HG03066 (cell line): Measurements from ENCODE around the gene HSD17B10.
"Not testable (repeated sequence)": the region's sequence is repeated elsewhere in the genome, so short reads cannot be mapped to it uniquely, and the experiment has no call there.

Experiments
- ATAC-seq: cut with Tn5 transposase; IDR thresholded peaks from one replicate; pipeline ENCODE4 v1.9.1; 2021; ENCODE audit warnings: low read depth; ENCODE audit not compliant: unreplicated experiment

HSD17B10 gene

DNA sequence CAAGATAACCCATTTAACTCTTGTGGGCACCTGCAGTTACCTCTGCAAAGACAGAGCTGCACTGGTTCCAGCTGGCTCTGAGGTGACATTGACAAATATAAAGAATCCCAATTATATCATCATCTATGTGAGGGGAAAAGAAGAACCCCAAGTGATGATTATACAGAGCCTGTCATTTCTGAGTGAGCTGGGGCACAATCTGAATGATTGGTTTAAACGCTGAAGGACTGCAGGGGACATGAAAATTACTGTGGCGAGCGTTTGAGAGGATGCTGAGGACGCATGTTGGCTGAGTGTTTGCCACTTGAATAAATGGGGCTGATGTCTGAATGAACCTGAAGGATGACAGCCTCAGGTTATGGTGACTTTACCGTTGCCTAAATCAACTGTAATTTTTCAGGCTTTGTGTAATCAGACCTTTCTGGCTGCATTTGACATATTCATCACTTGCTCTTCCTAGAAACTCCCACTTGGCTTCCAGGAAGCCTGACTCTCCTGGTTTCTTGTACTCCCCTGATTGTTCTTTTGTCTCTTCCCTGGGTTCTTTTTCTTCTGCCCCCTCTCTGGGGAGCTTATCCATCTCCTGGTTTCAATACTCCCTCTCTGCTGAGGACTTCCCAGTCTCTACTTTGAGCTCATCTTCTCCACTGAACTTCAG lies 4.1 kb upstream of the HSD17B10 start:
- ATAC-seq: no peak

DNA sequence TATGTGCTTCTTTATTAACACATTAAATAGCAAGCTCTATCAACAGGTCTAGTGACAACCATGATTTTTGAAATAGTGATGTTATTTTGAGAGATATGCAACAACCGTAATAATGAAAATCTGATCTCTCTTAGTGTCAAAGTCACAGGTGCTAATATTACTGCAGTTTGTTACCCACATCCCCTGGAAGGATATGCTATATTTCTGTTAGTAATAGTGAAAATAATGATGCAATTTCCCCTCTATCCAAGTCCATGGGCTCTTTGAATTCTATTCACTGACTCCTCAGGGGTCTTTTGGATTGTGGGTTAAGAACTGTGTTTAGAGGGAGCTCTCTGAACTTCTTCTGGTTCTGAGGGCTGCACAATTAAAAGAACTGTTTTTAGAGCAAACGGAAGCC lies 3.0 kb upstream of the HSD17B10 start:
- ATAC-seq: no peak

DNA sequence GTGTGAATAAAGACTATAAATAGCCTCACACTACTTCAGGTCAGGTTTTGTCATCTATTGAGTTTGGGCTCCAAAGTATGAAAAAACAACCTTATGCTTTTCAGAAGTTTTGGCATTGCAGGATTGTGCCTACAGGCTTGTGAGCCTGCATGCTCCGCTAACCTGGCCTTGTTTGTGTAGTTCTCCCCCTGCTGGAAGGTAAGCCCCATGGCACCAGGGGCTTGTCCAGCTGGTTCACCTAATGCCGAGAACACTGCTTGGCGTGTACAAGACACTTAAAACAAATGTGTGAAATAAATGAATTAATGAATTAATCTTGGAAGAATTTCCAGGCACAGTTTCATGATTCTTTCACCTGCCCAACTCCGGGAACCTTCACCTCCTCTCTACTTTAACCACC lies 1.8 kb upstream of the HSD17B10 start:
- ATAC-seq: peak; percentile 43

DNA sequence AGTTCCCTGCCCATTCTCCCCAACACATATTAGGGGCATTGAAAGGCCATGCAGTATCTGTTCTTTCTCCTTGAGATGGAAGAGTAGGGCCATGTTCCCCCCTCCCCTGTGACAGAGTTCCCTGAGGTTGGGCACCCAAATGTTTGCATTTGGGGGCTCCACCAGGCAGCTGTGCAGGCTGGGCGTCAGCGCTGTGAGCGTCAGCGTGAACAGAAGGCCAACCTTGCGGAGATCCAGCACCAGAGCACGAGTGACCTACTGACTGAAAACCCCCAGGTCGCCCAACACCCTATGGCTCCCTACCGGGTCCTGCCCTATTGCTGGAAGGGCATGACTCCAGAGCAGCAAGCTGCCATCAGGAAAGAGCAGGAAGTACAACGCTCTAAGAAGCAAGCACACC lies 3.9 kb downstream of the HSD17B10 start:
- no peak for ATAC-seq

DNA sequence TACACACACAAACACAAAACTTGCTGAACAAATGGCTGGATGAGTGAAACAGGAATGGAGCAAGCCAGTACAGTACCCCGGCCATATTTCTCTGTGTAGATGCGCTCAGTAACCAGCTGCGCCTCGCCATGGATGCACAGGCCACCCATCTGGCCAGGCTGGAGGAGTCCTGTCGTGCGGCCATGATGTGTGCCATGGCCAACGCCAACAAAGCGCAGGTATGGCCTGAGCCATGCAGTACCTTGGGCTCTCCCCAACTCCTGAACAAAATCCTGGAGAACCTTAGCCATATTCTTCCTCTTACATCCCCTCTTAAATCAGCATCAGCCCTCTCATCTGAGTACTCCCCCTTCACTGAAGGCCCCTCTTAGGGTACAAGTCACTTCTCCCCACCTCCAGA lies 4.4 kb downstream of the HSD17B10 start:
- no peak for ATAC-seq

DNA sequence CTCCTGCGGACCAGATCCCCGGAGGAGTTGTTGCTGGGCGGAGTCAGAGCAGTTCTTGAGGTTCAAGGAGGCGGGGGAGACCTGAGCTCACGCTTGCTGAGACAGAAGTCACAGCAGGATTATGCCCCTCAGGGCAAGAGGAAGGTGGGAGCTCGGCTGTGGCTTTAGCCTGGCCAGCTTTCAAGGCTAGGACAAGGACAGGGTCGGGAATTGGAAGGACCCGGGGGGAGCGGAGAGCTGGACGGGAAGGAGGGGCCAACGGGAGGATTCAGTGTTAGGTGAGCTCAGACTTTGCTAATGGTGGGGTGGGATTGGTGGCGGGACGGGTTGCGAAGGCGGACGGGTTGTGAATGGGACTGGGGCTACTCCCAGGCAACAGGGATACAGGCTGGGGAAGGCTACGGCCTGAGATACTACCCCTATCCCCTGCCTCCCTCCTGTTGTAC lies 11.3 kb downstream of the HSD17B10 start, which contains the start of gene RIBC1:
RIBC1 (plus strand) TSS at position 13 of the 446 bp plus-strand sequence. CDS start 3,404 bp downstream, outside the sequence.
- ATAC-seq: no peak

DNA sequence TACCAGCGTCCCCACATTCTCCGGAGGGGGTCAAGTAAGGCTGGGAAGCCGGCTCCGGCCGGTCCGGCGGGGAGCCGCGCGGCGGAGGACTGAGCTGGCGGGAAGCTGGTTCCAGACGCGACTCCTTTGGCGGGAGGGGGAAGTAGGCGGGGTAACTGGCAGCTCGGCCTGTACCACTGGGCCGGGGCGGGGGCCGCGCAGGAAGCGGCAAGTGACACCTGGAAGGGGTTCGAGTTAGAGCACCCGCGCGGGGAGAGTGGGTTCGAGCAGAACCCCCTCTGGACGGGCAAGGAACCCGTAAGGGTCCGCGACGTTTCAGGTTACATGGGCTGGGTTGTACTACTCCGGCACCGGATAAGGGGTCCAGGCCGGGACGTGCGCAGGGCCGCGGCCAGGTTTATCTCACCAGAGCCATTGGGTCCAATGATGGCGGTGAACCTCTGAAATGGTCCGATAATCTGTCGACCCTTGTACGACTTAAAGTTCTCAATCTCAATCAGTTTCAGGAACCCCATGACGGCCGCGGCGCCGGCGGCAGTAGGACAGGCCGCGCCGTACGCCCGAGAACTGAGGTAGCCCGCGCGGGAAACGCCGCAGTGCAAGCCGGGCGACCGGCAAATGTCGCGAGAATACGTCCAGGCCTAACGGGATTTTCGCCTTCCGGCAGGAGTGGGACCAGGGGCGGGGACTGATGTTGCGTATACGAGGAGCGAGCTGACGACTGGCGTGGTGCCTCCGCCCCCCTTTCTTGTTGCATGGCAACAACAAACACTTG lies 11.9 kb downstream of the HSD17B10 start, which contains the start of gene SMC1A:
SMC1A (minus strand) TSS at position 569 of the 775 bp plus-strand sequence; CDS start at position 515, 54 bp downstream.
- ATAC-seq: peak; percentile 91

DNA sequence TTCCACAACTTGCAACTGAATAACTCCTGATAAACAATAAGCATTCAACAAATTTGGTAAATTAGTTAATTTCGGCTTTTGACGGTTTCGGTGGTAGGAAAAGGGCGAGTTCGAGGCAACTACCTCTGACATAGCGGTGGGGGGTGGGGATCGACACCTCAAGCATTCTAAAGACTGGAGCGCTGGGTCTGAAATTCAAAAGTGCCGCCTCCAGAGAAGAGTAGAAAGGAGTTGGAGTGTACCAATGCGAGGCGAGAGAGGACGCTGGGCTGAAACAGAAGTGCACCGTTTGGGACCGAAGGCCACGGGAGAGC lies 12.4 kb downstream of the HSD17B10 start:
- ATAC-seq: peak; percentile 13

DNA sequence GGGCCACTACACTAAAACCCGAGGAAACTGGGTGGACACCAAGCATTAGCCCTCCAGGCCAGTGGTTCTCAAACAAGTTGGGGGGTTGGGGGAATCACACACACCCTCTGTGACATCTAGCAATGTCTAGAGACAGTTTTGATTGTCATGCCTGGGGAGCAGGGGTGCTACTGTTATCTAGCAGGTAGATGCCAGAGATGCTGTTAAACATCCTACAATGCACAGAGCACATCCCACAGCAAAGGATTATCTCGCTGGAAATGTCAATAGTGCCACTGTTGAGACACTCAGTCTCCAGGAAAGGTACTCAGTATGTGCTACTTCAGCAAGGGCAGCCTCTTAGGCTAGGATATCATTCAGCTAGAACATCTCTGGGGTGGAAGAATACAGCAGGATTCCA lies 13.0 kb downstream of the HSD17B10 start:
- ATAC-seq: no peak

DNA sequence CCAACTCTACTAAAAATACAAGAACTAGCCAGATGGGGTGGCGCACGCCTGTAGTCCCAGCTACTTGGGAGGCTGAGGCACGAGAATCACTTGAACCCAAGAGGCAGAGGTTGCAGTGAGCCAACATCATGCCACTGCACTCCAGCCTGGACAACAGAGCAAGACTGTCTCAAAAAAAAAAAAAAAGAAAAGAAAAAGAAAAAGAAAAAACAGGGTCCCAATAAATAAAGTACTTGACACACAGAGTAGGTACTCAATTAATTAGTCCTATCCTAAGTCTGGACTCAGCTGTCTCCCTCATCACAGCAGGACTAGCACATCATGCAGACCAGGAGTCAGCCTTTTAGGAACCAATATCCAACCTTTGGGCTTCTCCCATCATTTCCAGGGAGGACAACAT lies 13.8 kb downstream of the HSD17B10 start:
- ATAC-seq: not testable (repeated sequence)

DNA sequence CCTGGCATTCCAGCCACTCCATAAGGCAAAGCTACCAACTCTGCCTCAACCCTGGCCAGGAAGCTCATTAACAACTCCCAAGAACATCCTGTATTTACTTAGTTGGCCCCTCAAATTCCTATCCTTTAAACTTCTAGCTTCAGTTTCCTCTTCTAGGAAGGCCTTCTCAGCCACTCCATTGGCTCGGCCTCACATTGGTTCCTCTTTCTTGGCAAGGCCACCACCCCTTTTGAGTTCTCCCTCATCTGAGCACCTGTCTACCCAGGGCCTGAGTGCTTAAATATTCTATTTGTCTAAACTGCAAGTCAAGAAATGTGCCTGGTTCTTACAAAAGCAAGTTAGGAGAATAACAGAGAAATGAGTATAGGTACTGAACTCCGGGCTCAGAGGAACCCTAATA lies 21.7 kb downstream of the HSD17B10 start:
- no peak for ATAC-seq

DNA sequence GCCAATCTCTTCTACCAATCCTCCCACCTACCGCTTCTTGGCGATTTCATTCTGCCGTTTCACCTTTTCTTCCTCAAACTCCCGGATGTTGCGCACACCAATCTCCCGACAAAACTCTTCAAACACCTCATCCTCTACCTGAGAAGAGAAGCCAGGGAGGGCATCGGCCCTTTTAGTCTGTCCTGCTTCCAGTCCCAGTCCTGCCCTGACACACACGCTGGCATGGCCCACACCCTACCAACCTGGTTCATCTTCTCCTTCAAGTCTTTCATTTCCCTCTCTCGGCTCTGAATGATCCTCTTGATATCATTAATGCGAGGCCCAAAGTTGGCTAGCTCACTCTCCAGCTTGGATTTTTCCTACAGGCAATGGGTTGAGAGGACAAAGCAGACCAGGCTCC lies 30.6 kb downstream of the HSD17B10 start:
- ATAC-seq: no peak

DNA sequence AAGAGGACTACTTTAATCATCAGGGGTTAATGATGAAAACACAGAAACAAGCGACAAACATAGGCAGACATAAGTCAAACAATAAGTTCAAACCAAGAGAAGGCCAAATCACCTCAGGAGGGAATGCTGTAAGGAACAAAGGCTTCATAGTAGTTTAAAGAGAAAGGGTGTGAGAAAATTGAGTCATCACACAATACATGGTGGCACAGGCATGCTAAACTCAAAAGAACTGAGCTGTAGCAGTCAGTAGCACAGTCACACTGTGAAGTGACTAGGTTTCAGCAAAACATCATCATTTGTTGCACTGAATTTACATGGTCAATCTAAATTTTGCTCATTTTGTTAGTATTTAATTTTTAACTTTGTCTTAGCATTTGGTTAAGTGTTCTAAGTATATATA lies 36.0 kb downstream of the HSD17B10 start:
- no peak for ATAC-seq

DNA sequence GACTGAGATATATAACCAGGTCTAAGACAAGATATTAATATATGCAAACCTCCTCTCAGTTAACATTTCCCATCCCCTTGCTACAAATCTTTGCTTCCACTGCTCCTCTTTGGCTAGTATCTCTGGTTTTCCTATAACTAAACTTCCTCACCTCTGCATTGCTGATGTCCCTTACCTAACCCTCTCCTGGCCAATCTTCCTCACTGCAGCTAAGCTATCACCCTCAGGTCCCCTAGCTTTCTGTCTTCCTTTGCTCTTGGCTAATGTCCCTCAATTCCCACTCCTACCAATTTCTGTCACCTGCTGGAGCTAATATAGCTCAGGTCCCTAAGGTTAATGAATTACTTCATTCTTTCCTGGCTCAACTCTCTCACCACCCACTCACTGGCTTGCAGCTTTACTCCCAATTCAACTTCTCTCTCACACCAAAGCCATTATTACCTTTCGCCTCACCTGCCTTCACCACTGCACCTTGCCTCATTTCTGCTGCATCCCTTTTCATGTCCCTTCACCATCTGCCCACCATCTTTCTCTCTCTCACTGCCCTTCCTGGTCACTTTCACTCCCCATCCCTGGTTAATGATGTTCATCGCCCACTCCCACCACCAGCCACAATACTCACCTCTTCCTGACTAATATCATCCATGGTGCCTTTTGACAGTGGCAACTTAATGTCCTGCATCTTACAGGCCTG lies 38.4 kb downstream of the HSD17B10 start:
- no peak for ATAC-seq

DNA sequence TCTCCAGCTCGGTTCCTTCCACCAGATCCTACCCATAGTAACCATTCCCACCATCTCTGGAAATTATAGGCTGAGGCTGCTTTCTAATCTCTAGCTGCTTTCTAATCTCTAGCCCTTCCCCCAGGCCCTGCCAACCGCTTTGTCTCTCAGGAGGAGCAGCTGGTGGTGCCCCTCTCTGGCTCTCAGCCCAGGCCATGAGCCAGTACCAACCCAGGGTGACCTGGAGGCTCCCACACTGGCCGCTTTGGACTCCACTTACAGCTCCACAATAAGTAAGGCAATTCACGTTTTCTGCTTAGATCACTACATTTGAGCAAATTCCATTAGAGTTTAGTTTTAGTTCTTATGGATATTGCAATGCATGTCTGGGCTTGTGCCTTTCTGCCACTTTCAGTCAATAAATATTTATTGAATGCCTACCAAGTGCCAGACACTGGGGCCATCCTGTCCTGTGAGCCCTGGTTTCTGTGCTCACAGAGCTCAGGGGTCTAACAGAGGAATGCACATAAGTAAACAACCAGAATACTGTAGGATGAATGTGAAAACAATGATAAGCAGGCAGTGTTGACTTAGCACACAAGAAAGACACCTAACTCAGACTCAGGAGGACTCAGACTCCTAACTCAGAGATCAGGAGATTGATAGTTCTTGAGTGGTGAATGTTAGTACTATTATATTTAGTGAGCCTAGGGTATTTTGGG lies 50.6 kb downstream of the HSD17B10 start:
- ATAC-seq: no peak
